DMS 273 (cell line): Measurements from ENCODE around the gene CYB5A.
"Not testable (repeated sequence)": the region's sequence is repeated elsewhere in the genome, so short reads cannot be mapped to it uniquely, and the experiment has no call there.

Experiments used
- DNase-seq: peaks from one replicate; lab custom pipeline; 2025; ENCODE audit not compliant: unreplicated experiment; lab: John Stamatoyannopoulos, UW

CYB5A gene

GRCh38 chr18:74299162-74299561, 7.4 kb upstream of the CYB5A start:
- DNase-seq: no peak

- DNase-seq: no peak
Observed at GRCh38 chr18:74294526-74294925, 2.8 kb upstream of the CYB5A start.

- DNase-seq: peak; percentile 9
Observed at GRCh38 chr18:74292982-74293381, 1.2 kb upstream of the CYB5A start.

- no peak for DNase-seq
Observed at GRCh38 chr18:74292541-74292858, 737 bp upstream of the CYB5A start.

GRCh38 chr18:74291472-74291770, 342 bp downstream of the CYB5A start:
- no peak for DNase-seq

GRCh38 chr18:74290794-74291471, 830 bp downstream of the CYB5A start:
- no peak for DNase-seq

- DNase-seq: no peak
Observed at GRCh38 chr18:74290021-74290420, 1.7 kb downstream of the CYB5A start.

GRCh38 chr18:74289137-74289536, 2.6 kb downstream of the CYB5A start:
- no peak for DNase-seq

- no peak for DNase-seq
Observed at GRCh38 chr18:74288730-74289129, 3.0 kb downstream of the CYB5A start.

- DNase-seq: no peak
Observed at GRCh38 chr18:74288041-74288440, 3.7 kb downstream of the CYB5A start.

GRCh38 chr18:74286856-74287255, 4.9 kb downstream of the CYB5A start:
- DNase-seq: no peak

GRCh38 chr18:74286106-74286855, 5.5 kb downstream of the CYB5A start:
- DNase-seq: no peak

GRCh38 chr18:74285583-74285982, 6.2 kb downstream of the CYB5A start:
- DNase-seq: not testable (repeated sequence)

- DNase-seq: no peak
Observed at GRCh38 chr18:74284980-74285355, 6.8 kb downstream of the CYB5A start.

- no peak for DNase-seq
Observed at GRCh38 chr18:74284191-74284979, 7.4 kb downstream of the CYB5A start.

GRCh38 chr18:74283646-74284045, 8.1 kb downstream of the CYB5A start:
- no peak for DNase-seq

GRCh38 chr18:74282755-74283554, 8.8 kb downstream of the CYB5A start:
- DNase-seq: no peak

GRCh38 chr18:74281980-74282754, 9.6 kb downstream of the CYB5A start:
- DNase-seq: no peak

GRCh38 chr18:74281011-74281979, 10.5 kb downstream of the CYB5A start:
- peak; percentile 48 for DNase-seq

GRCh38 chr18:74278983-74279382, 12.8 kb downstream of the CYB5A start:
- DNase-seq: no peak
